RWPE2 (cell line): ENCODE data around the gene TGM5.

Experiments
- ATAC-seq: fragments of 200-7000 bp; cut with Tn5 transposase; 3 replicates; pipeline ENCODE4 v1.9.1; 2021; ENCODE audit warnings: low read depth
- DNase-seq: peaks from one replicate; pipeline ENCODE4 v3.0.0-alpha.2; 2020; ENCODE audit warnings: low spot score
- H3K27ac ChIP-seq: fragments of 450-650 bp; 2 replicates; pipeline ENCODE4 v1.5.1; 2017; ENCODE audit warnings: mild to moderate bottlenecking; ENCODE audit not compliant: poor library complexity, severe bottlenecking
- H3K27me3 ChIP-seq: fragments of 250-450 bp; sonication (Bioruptor Pico); 2 replicates; pipeline ENCODE4 v1.5.1; 2021; ENCODE audit warnings: mild to moderate bottlenecking, moderate library complexity; ENCODE audit not compliant: insufficient read depth, poor library complexity, severe bottlenecking
- H3K36me3 ChIP-seq: fragments of 250-450 bp; sonication (Bioruptor Pico); 2 replicates; pipeline ENCODE4 v1.5.1; 2020; ENCODE audit warnings: low read depth, mild to moderate bottlenecking, moderate library complexity
- H3K4me1 ChIP-seq: fragments of 250-450 bp; sonication (Bioruptor Pico); 2 replicates; pipeline ENCODE4 v1.5.1; 2021; ENCODE audit warnings: mild to moderate bottlenecking, moderate library complexity; ENCODE audit not compliant: insufficient read depth, poor library complexity, severe bottlenecking
- H3K4me3 ChIP-seq: fragments of 250-450 bp; sonication (Bioruptor Pico); 2 replicates; pipeline ENCODE4 v1.5.1; 2021; ENCODE audit warnings: mild to moderate bottlenecking, moderate library complexity; ENCODE audit not compliant: severe bottlenecking
- H3K9me3 ChIP-seq: fragments of 250-450 bp; sonication (Bioruptor Pico); 2 replicates; pipeline ENCODE4 v1.5.1; 2021; ENCODE audit warnings: mild to moderate bottlenecking, moderate library complexity; ENCODE audit not compliant: severe bottlenecking
- TF ChIP-seq, protein P1 (sequence below): fragments of 450-650 bp; IDR thresholded peaks from one replicate; pipeline ENCODE4 v1.5.1; 2017; ENCODE audit warnings: mild to moderate bottlenecking, moderate library complexity; ENCODE audit not compliant: poor library complexity, severe bottlenecking

TGM5 gene

DNA sequence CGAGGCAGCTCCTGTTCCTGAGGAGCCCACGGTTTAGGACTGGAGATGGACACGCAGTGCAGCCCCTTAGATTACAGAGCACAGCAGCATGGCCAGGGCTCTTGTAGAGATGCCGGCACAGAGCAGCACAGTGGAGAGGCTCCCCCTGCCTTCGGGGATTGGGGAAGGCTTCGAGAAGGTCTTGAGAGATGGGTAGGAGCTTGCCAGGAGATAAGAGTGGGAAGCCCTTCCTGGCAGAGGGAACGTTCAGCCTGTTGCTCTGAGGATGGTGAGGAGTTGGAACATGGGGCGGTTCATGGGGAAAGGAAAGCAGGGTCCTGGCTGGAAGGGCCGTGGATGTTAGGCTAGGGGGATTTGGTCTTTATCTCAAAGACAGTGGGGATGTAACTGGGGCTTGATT is 55.9 kb downstream of the TGM5 start:
- ATAC-seq, result no peak
- no peak for DNase-seq

GRCh38 chr15:43210172-43210745 is 56.5 kb downstream of the TGM5 start:
- DNase-seq (no peak), ATAC-seq (no peak)
- Histone ChIP-seq H3K36me3 (no peaks in the 10 kb centered on the region), H3K27me3 (no peaks in the 10 kb centered on the region), H3K4me1 (no peaks in the 10 kb centered on the region), H3K4me3 (no peak overlapping the region), H3K9me3 (no peaks in the 10 kb centered on the region), H3K27ac (no peak overlapping the region)
- TF ChIP-seq, protein P1, sequence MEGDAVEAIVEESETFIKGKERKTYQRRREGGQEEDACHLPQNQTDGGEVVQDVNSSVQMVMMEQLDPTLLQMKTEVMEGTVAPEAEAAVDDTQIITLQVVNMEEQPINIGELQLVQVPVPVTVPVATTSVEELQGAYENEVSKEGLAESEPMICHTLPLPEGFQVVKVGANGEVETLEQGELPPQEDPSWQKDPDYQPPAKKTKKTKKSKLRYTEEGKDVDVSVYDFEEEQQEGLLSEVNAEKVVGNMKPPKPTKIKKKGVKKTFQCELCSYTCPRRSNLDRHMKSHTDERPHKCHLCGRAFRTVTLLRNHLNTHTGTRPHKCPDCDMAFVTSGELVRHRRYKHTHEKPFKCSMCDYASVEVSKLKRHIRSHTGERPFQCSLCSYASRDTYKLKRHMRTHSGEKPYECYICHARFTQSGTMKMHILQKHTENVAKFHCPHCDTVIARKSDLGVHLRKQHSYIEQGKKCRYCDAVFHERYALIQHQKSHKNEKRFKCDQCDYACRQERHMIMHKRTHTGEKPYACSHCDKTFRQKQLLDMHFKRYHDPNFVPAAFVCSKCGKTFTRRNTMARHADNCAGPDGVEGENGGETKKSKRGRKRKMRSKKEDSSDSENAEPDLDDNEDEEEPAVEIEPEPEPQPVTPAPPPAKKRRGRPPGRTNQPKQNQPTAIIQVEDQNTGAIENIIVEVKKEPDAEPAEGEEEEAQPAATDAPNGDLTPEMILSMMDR, result no peak

More for the DNA sequence above, 55.9 kb downstream of the TGM5 start:
- no peaks in the 10 kb centered on the region for H3K9me3 ChIP-seq
- no peak overlapping the region for H3K27ac ChIP-seq
- no peaks in the 10 kb centered on the region for H3K4me1 ChIP-seq
- H3K27me3 ChIP-seq, result no peaks in the 10 kb centered on the region
- TF ChIP-seq, protein P1, result no peak
- H3K4me3 ChIP-seq, result no peak overlapping the region
- no peaks in the 10 kb centered on the region for H3K36me3 ChIP-seq

DNA sequence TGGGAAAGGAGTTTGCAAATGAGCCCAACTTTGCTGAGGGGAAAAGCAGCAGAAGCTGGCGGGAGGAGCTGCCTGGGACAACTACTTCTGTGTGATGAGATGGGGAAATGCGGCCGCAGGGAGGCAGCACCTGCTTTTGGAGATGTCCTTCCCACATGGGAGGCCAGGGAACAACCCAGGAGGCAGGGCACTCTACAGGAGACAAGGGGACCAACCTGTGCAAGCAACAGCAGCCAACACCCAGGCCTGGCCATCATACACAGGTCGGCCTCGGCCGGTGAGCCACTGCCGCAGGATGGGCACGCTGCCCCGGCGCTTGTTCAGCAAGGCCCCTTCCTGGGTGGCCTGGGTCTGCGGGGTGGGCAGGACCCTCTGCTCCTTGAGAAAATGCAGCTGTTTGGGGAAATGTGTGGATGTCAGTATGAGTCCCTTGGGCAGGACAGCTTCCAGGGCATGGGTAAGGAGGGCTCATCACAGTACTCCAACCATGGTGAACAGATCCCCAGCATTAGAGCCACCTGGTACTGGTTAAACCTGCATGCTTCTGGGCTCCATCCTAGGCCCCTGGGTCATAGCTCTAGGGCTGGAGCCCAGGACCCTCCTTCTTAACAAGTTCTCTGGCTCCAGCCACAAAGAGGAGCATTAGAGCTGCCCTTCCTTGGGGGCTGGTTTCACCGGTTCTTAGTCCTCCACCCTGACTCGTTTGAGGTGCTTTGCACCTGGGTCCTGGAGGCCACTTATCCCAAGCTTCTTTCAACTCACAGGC is 57.5 kb downstream of the TGM5 start:
- Histone ChIP-seq H3K36me3 (no peaks in the 10 kb centered on the region), H3K4me3 (no peak overlapping the region), H3K27me3 (no peaks in the 10 kb centered on the region), H3K27ac (no peak overlapping the region), H3K4me1 (no peaks in the 10 kb centered on the region), H3K9me3 (no peaks in the 10 kb centered on the region)
- TF ChIP-seq, protein P1, result peak; percentile 23
- DNase-seq, result peak; percentile 67
- 0 out of 3 replicates have a peak, but pooled peaks have one; percentile 17 for ATAC-seq

- ATAC-seq, result no peak
- TF ChIP-seq, protein P1, result no peak
- H3K27me3 ChIP-seq, result no peaks in the 10 kb centered on the region
Observed at GRCh38 chr15:43208052-43209002, 58.4 kb downstream of the TGM5 start.

More at GRCh38 chr15:43208052-43209002, 58.4 kb downstream of the TGM5 start:
- no peak overlapping the region for H3K4me3 ChIP-seq
- DNase-seq, result no peak
- H3K9me3 ChIP-seq, result no peaks in the 10 kb centered on the region
- H3K4me1 ChIP-seq, result peaks cover 3% of the 10 kb centered on the region
- H3K36me3 ChIP-seq, result no peaks in the 10 kb centered on the region
- no peak overlapping the region for H3K27ac ChIP-seq
